Renal cortex interstitium (tissue), 11 donors: ENCODE results near the gene PPM1E. TPM values are rescaled to one million over a fixed set of nuclear protein-coding genes. Genes with fewer than 3 reads are reported as not detected.
"Not testable (repeated sequence)": the region's sequence is repeated elsewhere in the genome, so short reads cannot be mapped to it uniquely, and the experiment has no call there.

Source experiments
- DNase-seq, 11 donors: peaks; one replicate each; pipeline ENCODE4 v3.0.0-alpha.2; 2013; ENCODE audit warnings: low read depth in 9 of 11, low spot score in 4 of 11; ENCODE audit errors: extremely low read depth in 1 of 11
- polyA plus RNA-seq, 3 donors: library from polyadenylated mRNA; unstranded; fragments of 120-200 nt; gene quantifications; one replicate each; pipeline ENCODE4 v1.2.1, GENCODE V29; 2013; ENCODE audit not compliant: insufficient read length in 3 of 3

Gene PPM1E
- polyA plus RNA-seq, 3 donors: 3.3 to 4.3 (median 3.3) TPM

GRCh38 chr17:58822148-58823050 lies 66.7 kb downstream of the PPM1E start:
- no peak for DNase-seq

DNA sequence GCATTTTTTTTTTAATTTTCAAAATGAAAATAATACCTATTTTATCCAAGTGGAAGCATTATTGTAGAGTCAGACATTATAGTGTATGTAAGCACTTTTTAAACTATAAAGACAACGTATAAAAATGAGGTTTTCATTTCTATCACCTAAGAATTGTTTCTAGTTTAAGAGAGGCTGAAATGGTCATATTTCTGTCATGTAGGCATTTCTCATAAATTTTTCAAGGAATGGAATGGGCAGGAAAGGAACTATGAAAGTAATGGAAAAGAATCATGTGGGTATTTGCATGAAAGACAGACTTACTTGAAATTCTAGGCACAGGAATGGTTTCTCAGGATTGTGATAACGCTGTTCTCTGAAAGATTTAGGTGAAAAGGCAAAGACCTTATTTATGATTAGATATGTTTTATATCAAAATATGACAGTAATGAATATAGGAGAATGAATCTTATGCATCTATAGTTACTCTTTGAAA lies 67.4 kb downstream of the PPM1E start:
- DNase-seq: no peak

- no peak for DNase-seq
Measured at GRCh38 chr17:58829172-58829637, 73.6 kb downstream of the PPM1E start.

DNA sequence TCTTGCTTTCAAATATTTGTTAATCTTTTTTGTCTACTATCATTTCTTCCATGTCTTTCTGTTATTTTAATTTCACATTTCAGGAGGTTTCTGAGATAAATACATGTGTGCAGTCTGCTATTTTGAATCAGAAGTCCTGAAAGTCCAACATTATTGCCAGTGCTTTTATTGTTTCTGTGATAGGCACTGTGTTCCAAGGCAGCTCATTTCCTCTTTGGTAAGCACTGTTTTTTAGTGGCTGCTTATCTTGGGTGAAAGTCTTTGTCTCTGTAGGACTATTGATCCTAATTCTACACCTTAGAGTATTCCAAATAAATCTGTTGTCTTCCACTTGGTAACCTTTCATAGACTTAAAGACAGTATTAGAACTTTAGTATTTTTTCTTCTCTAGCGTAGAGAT lies 76.1 kb downstream of the PPM1E start:
- DNase-seq: no peak

DNA sequence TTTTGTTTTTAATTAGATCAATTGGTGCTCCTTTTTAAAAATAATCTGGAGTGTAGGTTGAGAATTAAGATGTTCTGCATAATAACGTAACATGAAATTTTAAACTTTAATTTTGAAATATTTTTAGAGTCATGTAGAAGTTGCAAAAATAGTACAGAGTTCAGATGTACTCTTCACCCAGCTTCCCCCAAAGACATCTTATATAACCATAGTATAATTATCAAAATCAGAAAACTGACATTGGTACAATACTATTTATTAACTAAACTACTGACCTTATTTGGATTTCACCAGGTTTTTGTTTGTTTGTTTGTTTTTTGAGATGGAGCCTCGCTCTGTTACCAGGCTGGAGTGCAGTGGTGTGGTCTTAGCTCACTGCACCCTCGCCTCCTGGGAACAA lies 76.9 kb downstream of the PPM1E start:
- DNase-seq: no peak

- DNase-seq: no peak
Measured at GRCh38 chr17:58837699-58838098, 82.0 kb downstream of the PPM1E start.

GRCh38 chr17:58840820-58841612 lies 85.4 kb downstream of the PPM1E start:
- DNase-seq: no peak

DNA sequence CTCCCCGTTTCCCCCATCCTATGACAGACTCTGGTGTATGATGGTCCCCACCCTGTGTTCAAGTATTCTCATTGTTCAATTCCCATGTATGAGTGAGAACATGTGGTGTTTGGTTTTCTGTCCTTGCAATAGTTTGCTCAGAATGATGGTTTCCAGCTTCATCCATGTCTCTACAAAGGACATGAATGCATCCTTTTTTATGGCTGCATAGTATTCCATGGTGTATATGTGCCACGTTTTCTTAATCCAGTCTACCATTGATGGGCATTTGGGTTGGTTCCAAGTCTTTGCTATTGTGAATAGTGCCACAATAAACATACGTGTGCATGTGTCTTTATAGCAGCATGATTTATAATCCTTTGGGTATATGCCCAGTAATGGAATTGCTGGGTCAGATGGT lies 90.8 kb downstream of the PPM1E start:
- DNase-seq: not testable (repeated sequence)

DNA sequence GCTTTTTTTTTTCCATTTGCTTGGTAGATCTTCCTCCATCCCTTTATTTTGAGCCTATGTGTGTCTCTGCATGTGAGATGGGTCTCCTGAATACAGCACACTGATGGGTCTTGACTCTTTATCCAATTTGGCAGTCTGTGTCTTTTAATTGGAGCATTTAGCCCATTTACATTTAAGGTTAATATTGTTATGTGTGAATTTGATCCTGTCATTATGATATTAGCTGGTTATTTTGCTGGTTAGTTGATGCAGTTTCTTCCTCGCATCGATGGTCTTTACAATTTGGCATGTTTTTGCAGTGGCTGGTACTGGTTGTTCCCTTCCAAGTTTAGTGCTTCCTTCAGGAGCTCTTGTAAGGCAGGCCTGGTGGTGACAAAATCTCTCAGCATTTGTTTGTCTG lies 94.5 kb downstream of the PPM1E start:
- not testable (repeated sequence) for DNase-seq

GRCh38 chr17:58865301-58865700 lies 109.6 kb downstream of the PPM1E start:
- DNase-seq: no peak

- no peak for DNase-seq
Measured at GRCh38 chr17:58870747-58871146, 115.1 kb downstream of the PPM1E start.

- no peak for DNase-seq
Measured at GRCh38 chr17:58873926-58874325, 118.3 kb downstream of the PPM1E start.

DNA sequence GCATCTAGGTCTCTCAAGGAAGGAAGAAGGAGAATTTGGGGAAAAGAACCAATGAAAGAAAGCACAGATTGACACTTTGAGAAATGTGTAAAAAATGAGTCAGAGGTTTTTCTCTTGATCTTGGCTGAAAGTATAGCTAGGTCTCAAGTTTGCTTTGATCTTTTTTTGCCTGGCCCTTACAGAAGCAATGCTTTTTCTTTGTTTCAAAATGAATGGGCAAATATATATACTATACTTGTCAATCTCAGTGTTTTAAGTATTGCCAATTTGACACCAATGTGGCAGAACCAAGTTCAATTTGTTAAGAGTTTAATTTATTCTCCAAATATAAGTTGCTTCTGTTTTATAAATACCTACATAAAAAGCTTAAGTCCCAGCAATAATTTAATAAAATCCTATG lies 119.6 kb downstream of the PPM1E start:
- no peak for DNase-seq

DNA sequence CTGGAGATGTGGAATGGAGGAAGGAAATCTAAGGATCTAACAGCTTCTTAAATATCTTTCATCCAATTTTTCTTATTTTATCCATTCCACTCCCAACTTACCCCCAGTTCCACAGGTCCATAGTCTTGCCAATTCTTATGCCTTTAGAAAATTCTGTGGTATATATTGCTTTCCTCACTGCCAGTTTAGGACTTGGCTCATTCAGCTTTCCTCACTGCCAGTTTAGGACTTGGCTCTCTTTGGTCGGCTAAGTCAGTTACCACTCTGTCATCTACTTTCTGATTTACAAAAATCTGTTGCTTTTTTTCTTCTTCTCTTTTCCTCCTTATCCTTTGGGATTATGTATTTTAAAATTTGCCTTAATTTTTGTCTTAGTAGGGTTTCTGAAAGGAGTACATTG lies 128.5 kb downstream of the PPM1E start:
- no peak for DNase-seq

DNA sequence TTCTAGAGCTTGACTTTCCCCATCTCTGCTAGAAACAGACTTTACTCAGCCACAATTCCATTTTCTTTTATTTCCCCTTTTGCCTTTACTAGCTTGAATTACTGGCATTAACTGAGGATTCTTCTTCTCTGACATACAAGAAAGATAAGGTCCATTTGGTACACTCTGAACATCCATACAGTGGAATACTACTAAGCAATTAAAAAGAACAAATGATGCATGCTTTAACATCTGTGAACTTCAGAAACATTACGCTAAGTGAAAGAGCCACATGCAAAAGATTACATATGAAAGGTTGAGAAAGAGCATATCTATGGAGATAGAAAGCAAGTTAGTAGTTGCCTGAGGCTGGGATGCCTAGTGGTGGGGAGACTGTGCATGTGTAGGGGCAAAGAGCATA lies 130.9 kb downstream of the PPM1E start:
- no peak for DNase-seq

DNA sequence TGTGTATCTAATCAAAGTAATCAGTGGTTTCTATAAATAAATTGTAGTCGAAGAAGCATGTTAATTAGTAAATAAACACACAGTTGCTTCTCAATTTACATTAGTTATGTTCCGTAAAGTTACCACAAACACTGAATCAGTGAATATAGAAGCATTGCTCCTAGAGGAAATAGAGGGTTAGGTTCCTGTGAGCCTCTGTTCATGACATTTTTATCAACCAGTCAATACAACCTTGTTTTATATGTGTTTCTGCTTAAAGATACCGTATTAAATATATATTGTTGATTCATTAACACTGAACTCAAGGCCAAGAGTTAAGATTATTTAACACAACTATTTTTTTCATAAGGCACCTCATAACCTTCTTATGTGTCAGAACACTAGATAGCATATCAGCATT lies 134.3 kb downstream of the PPM1E start:
- no peak for DNase-seq

GRCh38 chr17:58899191-58899590 lies 143.5 kb downstream of the PPM1E start:
- no peak for DNase-seq

GRCh38 chr17:58902322-58902721 lies 146.7 kb downstream of the PPM1E start:
- DNase-seq: no peak

DNA sequence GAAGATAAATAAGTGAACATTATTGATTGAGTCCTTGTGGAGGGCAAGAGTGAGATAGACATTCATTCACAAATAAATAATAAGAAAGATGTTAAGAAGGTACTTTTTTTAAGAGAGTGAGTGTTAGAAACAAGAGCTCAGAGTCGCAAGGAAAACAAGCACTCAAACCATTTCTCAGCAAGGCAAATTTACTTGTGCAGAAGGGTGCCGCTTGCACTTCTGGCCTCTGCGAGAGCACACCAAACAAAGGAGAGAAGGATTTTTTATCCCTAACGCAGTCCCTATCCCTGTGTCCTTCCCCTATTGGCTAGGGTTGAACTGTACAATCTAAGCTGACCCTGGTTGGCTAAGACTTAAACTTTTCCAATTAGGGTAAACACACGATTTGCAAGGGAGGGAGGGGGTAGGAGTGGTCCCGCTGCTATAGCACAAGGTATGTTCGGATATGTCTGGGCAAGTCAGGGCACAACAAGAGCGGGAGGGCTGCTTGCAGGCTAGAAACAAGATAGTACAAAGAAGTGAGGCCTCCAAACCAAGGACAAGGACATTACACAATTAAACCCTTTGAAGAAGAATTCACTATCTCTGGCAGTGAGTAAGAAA lies 156.2 kb downstream of the PPM1E start:
- DNase-seq: no peak

DNA sequence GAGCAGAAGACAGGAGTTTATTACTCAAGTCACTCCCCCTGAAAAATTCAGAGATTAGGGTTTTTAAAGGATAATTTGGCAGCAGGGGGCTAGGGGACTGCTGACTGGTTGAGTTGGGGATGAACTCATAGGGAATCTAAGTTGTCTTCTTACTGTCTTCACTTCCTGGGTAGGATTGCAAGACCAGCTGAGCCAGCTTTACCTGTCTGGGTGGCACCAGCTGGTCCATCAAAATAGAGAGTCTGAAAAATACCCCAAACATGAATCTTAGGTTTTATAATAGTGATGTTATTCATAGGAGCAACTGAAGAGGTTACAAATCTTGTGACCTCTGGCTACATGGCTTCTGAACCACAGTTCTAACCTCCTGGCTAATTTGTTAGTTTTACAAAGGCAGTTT lies 157.9 kb downstream of the PPM1E start:
- DNase-seq: no peak
